ENCODE results near the gene PTPRK. TPM values are rescaled to one million over a fixed set of nuclear protein-coding genes. Genes with fewer than 3 reads are reported as not detected.

The PTPRK gene
- total and polyA plus RNA-seq, 4 donors = 8.2 to 224 (median 42.9) TPM

DNA sequence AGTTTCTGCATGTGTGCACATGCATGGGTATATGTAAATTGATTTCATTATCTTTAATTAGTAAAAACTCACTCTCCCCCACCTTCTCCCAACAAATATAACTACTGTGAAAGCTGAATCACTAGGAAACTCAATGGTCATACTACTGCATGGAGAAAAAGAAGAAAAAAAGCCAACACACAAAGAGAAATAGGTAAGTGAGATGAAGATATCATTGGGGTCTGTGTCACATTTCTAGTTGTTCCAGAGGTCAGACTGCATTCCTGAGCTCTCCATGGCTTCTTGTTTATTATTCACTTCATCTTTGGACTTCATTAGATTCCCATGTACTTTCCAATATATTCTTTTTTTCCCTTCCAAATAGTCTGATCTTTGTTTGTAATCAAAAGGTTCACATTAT lies 98.2 kb downstream of the PTPRK start:
- H3K9me3 ChIP-seq (ENCODE audit: control insufficient read depth in 4 of 4, insufficient read depth in 3 of 4, low read length in 3 of 4) = peaks cover 0 to 4% (median 0%) of the 10 kb centered on the region in 4 donors
- no peak for ATAC-seq (ENCODE audit: insufficient read depth, low FRiP score)
- TF ChIP-seq, protein P1, sequence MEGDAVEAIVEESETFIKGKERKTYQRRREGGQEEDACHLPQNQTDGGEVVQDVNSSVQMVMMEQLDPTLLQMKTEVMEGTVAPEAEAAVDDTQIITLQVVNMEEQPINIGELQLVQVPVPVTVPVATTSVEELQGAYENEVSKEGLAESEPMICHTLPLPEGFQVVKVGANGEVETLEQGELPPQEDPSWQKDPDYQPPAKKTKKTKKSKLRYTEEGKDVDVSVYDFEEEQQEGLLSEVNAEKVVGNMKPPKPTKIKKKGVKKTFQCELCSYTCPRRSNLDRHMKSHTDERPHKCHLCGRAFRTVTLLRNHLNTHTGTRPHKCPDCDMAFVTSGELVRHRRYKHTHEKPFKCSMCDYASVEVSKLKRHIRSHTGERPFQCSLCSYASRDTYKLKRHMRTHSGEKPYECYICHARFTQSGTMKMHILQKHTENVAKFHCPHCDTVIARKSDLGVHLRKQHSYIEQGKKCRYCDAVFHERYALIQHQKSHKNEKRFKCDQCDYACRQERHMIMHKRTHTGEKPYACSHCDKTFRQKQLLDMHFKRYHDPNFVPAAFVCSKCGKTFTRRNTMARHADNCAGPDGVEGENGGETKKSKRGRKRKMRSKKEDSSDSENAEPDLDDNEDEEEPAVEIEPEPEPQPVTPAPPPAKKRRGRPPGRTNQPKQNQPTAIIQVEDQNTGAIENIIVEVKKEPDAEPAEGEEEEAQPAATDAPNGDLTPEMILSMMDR (IDR thresholded peaks at IDR 0.05; ENCODE audit: control extremely low read depth, extremely low read depth) = no peak

DNA sequence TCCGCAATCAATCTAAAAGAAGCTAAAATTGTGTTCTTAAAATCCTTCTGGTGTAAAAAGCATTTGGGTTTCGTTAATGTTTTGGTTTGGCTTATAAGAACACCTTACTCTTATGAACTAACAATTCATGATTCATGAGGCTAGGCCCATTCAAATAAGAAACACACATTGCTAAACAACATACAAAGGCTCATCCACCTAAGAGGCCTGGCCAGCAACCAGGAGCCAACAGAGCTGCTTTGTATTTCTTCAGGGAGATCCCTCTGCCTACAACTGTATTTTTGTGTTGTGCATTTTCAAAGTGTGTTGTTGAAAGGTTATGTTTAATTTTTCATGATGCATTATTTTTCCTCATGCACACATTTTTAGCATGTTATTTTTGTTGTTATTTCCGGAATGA lies 98.6 kb downstream of the PTPRK start:
- no peaks in the 10 kb centered on the region for H3K27me3 ChIP-seq (ENCODE audit: control insufficient read depth in 3 of 3, insufficient read depth in 3 of 3, low read length in 2 of 3)
- 86 to 89% methylated on average over 3 of the region's 3 CpGs for WGBS, 2 donors
- no peak overlapping the region for H3K9ac ChIP-seq (ENCODE audit: insufficient read depth in 1 of 2, low read length in 2 of 2)
- DNase-seq = no peak
- peaks cover 0 to 9% (median 2%) of the 10 kb centered on the region in 5 donors for H3K4me1 ChIP-seq (ENCODE audit: control insufficient read depth in 5 of 5, insufficient read depth in 5 of 5, low read length in 5 of 5)
- TF ChIP-seq, protein P1 (IDR thresholded peaks at IDR 0.05; ENCODE audit: control extremely low read depth, extremely low read depth) = no peak
- no peak overlapping the region for H3K27ac ChIP-seq (ENCODE audit: low read depth in 1 of 2, low read length in 1 of 2)
- no peak overlapping the region for H3K4me3 ChIP-seq
- H3K9me3 ChIP-seq (ENCODE audit: control insufficient read depth in 4 of 4, insufficient read depth in 3 of 4, low read length in 3 of 4) = peaks cover 0 to 4% (median 0%) of the 10 kb centered on the region in 4 donors
- no peaks in the 10 kb centered on the region for H3K36me3 ChIP-seq (ENCODE audit: control insufficient read depth in 4 of 4, insufficient read depth in 4 of 4, low read length in 4 of 4)
- no peak for ATAC-seq (ENCODE audit: insufficient read depth, low FRiP score)

More for the DNA sequence above, 98.2 kb downstream of the PTPRK start:
- Histone ChIP-seq H3K27ac (ENCODE audit: low read depth in 1 of 2, low read length in 1 of 2) (no peak overlapping the region), H3K4me1 (ENCODE audit: control insufficient read depth in 5 of 5, insufficient read depth in 5 of 5, low read length in 5 of 5) (peaks cover 0 to 12% (median 4%) of the 10 kb centered on the region in 5 donors), H3K36me3 (ENCODE audit: control insufficient read depth in 4 of 4, insufficient read depth in 4 of 4, low read length in 4 of 4) (no peaks in the 10 kb centered on the region), H3K27me3 (ENCODE audit: control insufficient read depth in 3 of 3, insufficient read depth in 3 of 3, low read length in 2 of 3) (no peaks in the 10 kb centered on the region), H3K4me3 (no peak overlapping the region), H3K9ac (ENCODE audit: insufficient read depth in 1 of 2, low read length in 2 of 2) (no peak overlapping the region)
- DNase-seq = no peak

DNA sequence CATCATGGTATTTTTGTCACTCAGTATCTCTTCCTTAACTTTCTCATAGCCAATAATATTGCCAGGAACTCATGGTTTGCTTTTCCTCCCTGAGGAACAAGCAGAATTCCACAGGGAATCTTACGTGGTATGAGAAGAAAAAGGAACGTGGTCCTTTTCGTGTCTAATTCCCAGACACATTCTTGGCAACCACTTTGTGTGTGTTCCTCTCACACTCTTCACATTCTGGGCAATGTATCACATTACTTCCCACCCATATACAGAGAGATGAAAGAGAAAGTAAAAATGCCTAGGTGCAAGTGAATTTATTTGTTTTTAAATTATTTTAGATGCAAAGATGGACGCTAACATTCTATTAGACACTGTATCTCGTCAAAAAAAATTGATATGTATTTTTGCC lies 102.7 kb downstream of the PTPRK start:
- ATAC-seq (ENCODE audit: insufficient read depth, low FRiP score) (peak; percentile 34), DNase-seq (peak in 2 of 3 donors; percentile 21 to 32)
- TF ChIP-seq, protein P1 (IDR thresholded peaks at IDR 0.05; ENCODE audit: control extremely low read depth, extremely low read depth) = no peak

DNA sequence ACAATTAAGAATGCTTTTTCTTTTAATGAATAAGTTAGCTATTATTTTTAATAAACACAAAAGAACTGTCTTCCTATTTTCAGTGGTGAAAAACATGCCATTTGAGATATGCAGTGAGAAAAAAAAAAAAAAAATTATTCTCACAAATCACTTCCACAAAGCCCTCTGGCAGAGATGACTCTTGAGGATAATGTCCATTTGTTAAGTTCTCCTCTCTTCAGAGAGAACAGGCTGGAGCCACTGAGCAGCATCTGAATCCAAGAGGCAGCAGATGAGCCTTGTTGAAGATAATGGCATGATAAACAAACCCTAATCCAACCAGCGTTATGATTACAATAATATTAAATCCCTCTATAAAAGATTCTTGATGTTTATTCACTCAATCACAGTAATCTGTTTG lies 105.0 kb downstream of the PTPRK start:
- Histone ChIP-seq H3K36me3 (ENCODE audit: control insufficient read depth in 4 of 4, insufficient read depth in 4 of 4, low read length in 4 of 4) (no peaks in the 10 kb centered on the region), H3K4me1 (ENCODE audit: control insufficient read depth in 5 of 5, insufficient read depth in 5 of 5, low read length in 5 of 5) (no peaks in the 10 kb centered on the region), H3K27ac (ENCODE audit: low read depth in 1 of 2, low read length in 1 of 2) (no peak overlapping the region), H3K27me3 (ENCODE audit: control insufficient read depth in 3 of 3, insufficient read depth in 3 of 3, low read length in 2 of 3) (no peaks in the 10 kb centered on the region), H3K9ac (ENCODE audit: insufficient read depth in 1 of 2, low read length in 2 of 2) (no peak overlapping the region), H3K9me3 (ENCODE audit: control insufficient read depth in 4 of 4, insufficient read depth in 3 of 4, low read length in 3 of 4) (peaks cover 0 to 4% (median 0%) of the 10 kb centered on the region in 4 donors), H3K4me3 (no peak overlapping the region)
- ATAC-seq (ENCODE audit: insufficient read depth, low FRiP score) (no peak), DNase-seq (no peak)
- 76 to 85% methylated on average over 1 of the region's 1 CpG for WGBS, 2 donors
- TF ChIP-seq, protein P1 (IDR thresholded peaks at IDR 0.05; ENCODE audit: control extremely low read depth, extremely low read depth) = no peak

More for the DNA sequence above, 102.7 kb downstream of the PTPRK start:
- Histone ChIP-seq H3K4me3 (no peak overlapping the region), H3K27me3 (ENCODE audit: control insufficient read depth in 3 of 3, insufficient read depth in 3 of 3, low read length in 2 of 3) (no peaks in the 10 kb centered on the region), H3K9ac (ENCODE audit: insufficient read depth in 1 of 2, low read length in 2 of 2) (no peak overlapping the region), H3K4me1 (ENCODE audit: control insufficient read depth in 5 of 5, insufficient read depth in 5 of 5, low read length in 5 of 5) (peaks cover 0 to 4% (median 2%) of the 10 kb centered on the region in 5 donors), H3K27ac (ENCODE audit: low read depth in 1 of 2, low read length in 1 of 2) (no peak overlapping the region), H3K36me3 (ENCODE audit: control insufficient read depth in 4 of 4, insufficient read depth in 4 of 4, low read length in 4 of 4) (no peaks in the 10 kb centered on the region), H3K9me3 (ENCODE audit: control insufficient read depth in 4 of 4, insufficient read depth in 3 of 4, low read length in 3 of 4) (peaks cover 0 to 4% (median 0%) of the 10 kb centered on the region in 4 donors)
- WGBS, 2 donors = 66 to 81% methylated on average over 5 of the region's 5 CpGs

Data from lung (tissue), 12 donors.